CD4-positive, alpha-beta T cell treated with Interleukin-15 for 1 hour (primary cell): ENCODE data around the gene AEBP2.
"Not testable (repeated sequence)": the region's sequence is repeated elsewhere in the genome, so short reads cannot be mapped to it uniquely, and the experiment has no call there.

Source experiments
- DNase-seq: peaks from one replicate; pipeline ENCODE4 v3.0.0-alpha.2; 2020

AEBP2 gene

GRCh38 chr12:19439059-19440018 is at the start of gene AEBP2:
AEBP2 (plus strand) TSS chr12:19439492; CDS start chr12:19439700, 208 bp downstream.
- DNase-seq: peak; percentile 97

GRCh38 chr12:19390051-19390598 is 49.2 kb upstream of the AEBP2 start:
- DNase-seq: no peak

GRCh38 chr12:19392644-19393043 is 46.6 kb upstream of the AEBP2 start:
- DNase-seq: not testable (repeated sequence)

GRCh38 chr12:19394385-19394784 is 44.9 kb upstream of the AEBP2 start:
- no peak for DNase-seq

- no peak for DNase-seq
These were observed 41.8 kb upstream of the AEBP2 start for GRCh38 chr12:19397534-19397933.

GRCh38 chr12:19398376-19399363 is 40.6 kb upstream of the AEBP2 start:
- DNase-seq: no peak

- not testable (repeated sequence) for DNase-seq
These were observed 38.5 kb upstream of the AEBP2 start for GRCh38 chr12:19400649-19401285.

- no peak for DNase-seq
These were observed 37.1 kb upstream of the AEBP2 start for GRCh38 chr12:19402211-19402610.

GRCh38 chr12:19402743-19403431 is 36.4 kb upstream of the AEBP2 start:
- DNase-seq: no peak

- DNase-seq: peak; percentile 30
These were observed 34.9 kb upstream of the AEBP2 start for GRCh38 chr12:19404242-19404880.

GRCh38 chr12:19409376-19409775 is 29.9 kb upstream of the AEBP2 start:
- no peak for DNase-seq

- no peak for DNase-seq
These were observed 29.1 kb upstream of the AEBP2 start for GRCh38 chr12:19410211-19410610.

- no peak for DNase-seq
These were observed 28.6 kb upstream of the AEBP2 start for GRCh38 chr12:19410629-19411185.

GRCh38 chr12:19411234-19412204 is 27.8 kb upstream of the AEBP2 start:
- no peak for DNase-seq

- no peak for DNase-seq
These were observed 26.4 kb upstream of the AEBP2 start for GRCh38 chr12:19412844-19413243.

- DNase-seq: not testable (repeated sequence)
These were observed 25.7 kb upstream of the AEBP2 start for GRCh38 chr12:19413582-19413981.

- no peak for DNase-seq
These were observed 23.7 kb upstream of the AEBP2 start for GRCh38 chr12:19415563-19415962.

GRCh38 chr12:19419086-19419485 is 20.2 kb upstream of the AEBP2 start:
- DNase-seq: no peak

- no peak for DNase-seq
These were observed 17.6 kb upstream of the AEBP2 start for GRCh38 chr12:19421503-19422282.
